Smooth muscle cell (in vitro differentiated cells): ENCODE measurements around the gene FAM118B. TPM values are rescaled to one million over a fixed set of nuclear protein-coding genes. Genes with fewer than 3 reads are reported as not detected.
A peak's percentile ranks its signal among the peaks of the same experiment; 100 is the strongest.

Experiments
- DNase-seq: peaks from one replicate; lab custom pipeline; 2025; ENCODE audit not compliant: unreplicated experiment; lab: John Stamatoyannopoulos, UW
- H2AFZ ChIP-seq: fragments of 200-600 bp; sonication (generic); 2 replicates; pipeline ENCODE4 v1.6.0; 2016; ENCODE audit warnings: antibody characterized with exemption, low read depth, mild to moderate bottlenecking
- H3F3A ChIP-seq: fragments of 200-600 bp; sonication (generic); 2 replicates; pipeline ENCODE4 v1.6.0; 2017; ENCODE audit warnings: antibody characterized with exemption, low read depth
- H3K27ac ChIP-seq: fragments of 200-600 bp; sonication (generic); 2 replicates; pipeline ENCODE4 v1.5.1; 2016; ENCODE audit warnings: low read depth, mild to moderate bottlenecking
- H3K27me3 ChIP-seq: fragments of 200-600 bp; sonication (generic); 2 replicates; pipeline ENCODE4 v1.6.1; 2016; ENCODE audit warnings: low read depth, mild to moderate bottlenecking
- H3K36me3 ChIP-seq: fragments of 200-600 bp; sonication (generic); 2 replicates; pipeline ENCODE4 v1.5.1; 2016; ENCODE audit warnings: low read depth
- H3K4me1 ChIP-seq: fragments of 200-600 bp; sonication (generic); 2 replicates; pipeline ENCODE4 v1.5.1; 2016; ENCODE audit warnings: low read depth
- H3K4me2 ChIP-seq: fragments of 200-600 bp; sonication (generic); 2 replicates; pipeline ENCODE4 v1.6.0; 2016; ENCODE audit warnings: mild to moderate bottlenecking
- H3K4me3 ChIP-seq: fragments of 200-600 bp; sonication (generic); 2 replicates; pipeline ENCODE4 v1.5.1; 2016; ENCODE audit warnings: mild to moderate bottlenecking
- H3K79me2 ChIP-seq: fragments of 200-600 bp; sonication (generic); 2 replicates; pipeline ENCODE4 v1.6.0; 2016; ENCODE audit warnings: low read depth, mild to moderate bottlenecking
- H3K9ac ChIP-seq: fragments of 200-600 bp; sonication (generic); 2 replicates; pipeline ENCODE4 v1.6.0; 2016; ENCODE audit warnings: low read depth
- H3K9me3 ChIP-seq: fragments of 200-600 bp; sonication (generic); replicated peaks from 2 replicates; pipeline ENCODE4 v1.5.1; 2016; ENCODE audit warnings: low read depth
- H4K20me1 ChIP-seq: fragments of 200-600 bp; sonication (generic); 2 replicates; pipeline ENCODE4 v1.6.0; 2016; ENCODE audit warnings: low read depth
- CTCF ChIP-seq: fragments of 200-600 bp; sonication (generic); IDR thresholded peaks from 2 replicates; pipeline ENCODE4 v1.5.1; 2017; ENCODE audit warnings: borderline replicate concordance, mild to moderate bottlenecking, antibody characterized with exemption; ENCODE audit not compliant: insufficient read depth, poor library complexity, severe bottlenecking
- WGBS: methylation state at CpG from one replicate; pipeline ENCODE4 v1.1.7; 2016; ENCODE audit warnings: low lambda C conversion rate; 5-methylcytosine and 5-hydroxymethylcytosine counted together
- polyA plus RNA-seq: library from polyadenylated mRNA; unstranded; fragments of >200 nt; fragmentation: Nextera tagmentation; extraction: Ambion mirVana; gene quantifications from 2 replicates; pipeline ENCODE4 v1.2.1, GENCODE V29; 2016
- total RNA-seq: library from RNA; depleted of rRNA; stranded (reverse); fragments of >200 nt; gene quantifications from 2 replicates; pipeline ENCODE4 v1.2.3, GENCODE V29; 2014

FAM118B gene
- total and polyA plus RNA-seq, 2 experiments from 2014 or later: 14.3 to 26.1 TPM

GRCh38 chr11:126284829-126285228 lies 73.2 kb downstream of the FAM118B start:
- H2AFZ ChIP-seq: no peak overlapping the region
- no peak overlapping the region for H3K4me2 ChIP-seq
- peak; percentile 18 for DNase-seq
- 54% methylated on average over 6 of the region's 6 CpGs for WGBS
- no peak overlapping the region for H3K9ac ChIP-seq
- H3K27ac ChIP-seq: no peak overlapping the region
- no peak for TF ChIP-seq CTCF
- H3K36me3 ChIP-seq: no peaks in the 10 kb centered on the region
- peaks cover 4% of the 10 kb centered on the region for H3F3A ChIP-seq
- no peaks in the 10 kb centered on the region for H3K9me3 ChIP-seq
- H3K4me3 ChIP-seq: no peak overlapping the region
- H3K79me2 ChIP-seq: peaks cover 3% of the 10 kb centered on the region
- H3K4me1 ChIP-seq: peaks cover 5% of the 10 kb centered on the region
- H4K20me1 ChIP-seq: peaks cover 5% of the 10 kb centered on the region
- no peaks in the 10 kb centered on the region for H3K27me3 ChIP-seq

GRCh38 chr11:126288237-126288636 lies 76.7 kb downstream of the FAM118B start:
- peaks cover 8% of the 10 kb centered on the region for H3F3A ChIP-seq
- 90% methylated on average over 6 of the region's 6 CpGs for WGBS
- no peak overlapping the region for H3K27ac ChIP-seq
- H3K4me1 ChIP-seq: no peaks in the 10 kb centered on the region
- no peak overlapping the region for H2AFZ ChIP-seq
- DNase-seq: no peak
- H4K20me1 ChIP-seq: peaks cover 5% of the 10 kb centered on the region
- no peak for TF ChIP-seq CTCF
- H3K27me3 ChIP-seq: no peaks in the 10 kb centered on the region
- H3K9ac ChIP-seq: no peak overlapping the region
- H3K36me3 ChIP-seq: no peaks in the 10 kb centered on the region
- H3K4me2 ChIP-seq: no peak overlapping the region
- no peak overlapping the region for H3K4me3 ChIP-seq
- no peaks in the 10 kb centered on the region for H3K9me3 ChIP-seq
- peaks cover 3% of the 10 kb centered on the region for H3K79me2 ChIP-seq

GRCh38 chr11:126290887-126291286 lies 79.3 kb downstream of the FAM118B start:
- no peak for DNase-seq
- H3K27me3 ChIP-seq: no peaks in the 10 kb centered on the region
- 79% methylated on average over 12 of the region's 12 CpGs for WGBS
- H3K36me3 ChIP-seq: no peaks in the 10 kb centered on the region
- peak overlapping the region; percentile 68 for H3K27ac ChIP-seq
- H3K79me2 ChIP-seq: no peaks in the 10 kb centered on the region
- no peaks in the 10 kb centered on the region for H4K20me1 ChIP-seq
- no peaks in the 10 kb centered on the region for H3K9me3 ChIP-seq
- TF ChIP-seq CTCF: no peak
- H3K4me1 ChIP-seq: no peaks in the 10 kb centered on the region
- H3K9ac ChIP-seq: no peak overlapping the region
- no peak overlapping the region for H3K4me2 ChIP-seq
- no peak overlapping the region for H3K4me3 ChIP-seq
- no peak overlapping the region for H2AFZ ChIP-seq
- H3F3A ChIP-seq: peaks cover 8% of the 10 kb centered on the region

GRCh38 chr11:126293726-126294125 lies 82.1 kb downstream of the FAM118B start:
- Histone ChIP-seq H4K20me1 (no peaks in the 10 kb centered on the region), H3K27ac (no peak overlapping the region), H3F3A (peaks cover 8% of the 10 kb centered on the region), H3K27me3 (no peaks in the 10 kb centered on the region), H3K36me3 (no peaks in the 10 kb centered on the region), H2AFZ (no peak overlapping the region), H3K4me3 (no peak overlapping the region), H3K9ac (no peak overlapping the region), H3K4me1 (no peaks in the 10 kb centered on the region), H3K79me2 (peaks cover 3% of the 10 kb centered on the region), H3K9me3 (no peaks in the 10 kb centered on the region), H3K4me2 (no peak overlapping the region)
- no peak for DNase-seq
- no peak for TF ChIP-seq CTCF
- 97% methylated on average over 5 of the region's 5 CpGs for WGBS
